ENCODE results near the gene LTBP2. TPM values are rescaled to one million over a fixed set of nuclear protein-coding genes. Genes with fewer than 3 reads are reported as not detected.
A peak's percentile ranks its signal among the peaks of the same experiment; 100 is the strongest.

LTBP2 gene
- total RNA-seq, 1 donor = 493 TPM

DNA sequence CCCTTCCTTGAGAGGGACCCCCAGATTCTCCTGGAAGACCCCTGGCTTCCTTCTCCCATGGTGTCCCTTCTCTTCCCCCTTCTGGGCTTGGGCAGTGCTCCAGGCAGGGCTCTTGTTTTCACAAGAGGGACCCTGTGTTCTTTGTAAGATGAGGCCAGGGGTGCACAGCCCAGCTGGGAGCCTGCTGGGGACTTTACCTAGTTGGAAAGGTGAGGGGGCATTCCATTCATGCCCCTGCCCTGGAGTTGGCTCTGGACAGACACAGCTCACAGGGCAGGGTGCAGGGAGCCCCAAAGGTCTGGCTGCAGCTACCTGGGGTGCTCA is 87.3 kb downstream of the LTBP2 start:
- TF ChIP-seq, protein P1, sequence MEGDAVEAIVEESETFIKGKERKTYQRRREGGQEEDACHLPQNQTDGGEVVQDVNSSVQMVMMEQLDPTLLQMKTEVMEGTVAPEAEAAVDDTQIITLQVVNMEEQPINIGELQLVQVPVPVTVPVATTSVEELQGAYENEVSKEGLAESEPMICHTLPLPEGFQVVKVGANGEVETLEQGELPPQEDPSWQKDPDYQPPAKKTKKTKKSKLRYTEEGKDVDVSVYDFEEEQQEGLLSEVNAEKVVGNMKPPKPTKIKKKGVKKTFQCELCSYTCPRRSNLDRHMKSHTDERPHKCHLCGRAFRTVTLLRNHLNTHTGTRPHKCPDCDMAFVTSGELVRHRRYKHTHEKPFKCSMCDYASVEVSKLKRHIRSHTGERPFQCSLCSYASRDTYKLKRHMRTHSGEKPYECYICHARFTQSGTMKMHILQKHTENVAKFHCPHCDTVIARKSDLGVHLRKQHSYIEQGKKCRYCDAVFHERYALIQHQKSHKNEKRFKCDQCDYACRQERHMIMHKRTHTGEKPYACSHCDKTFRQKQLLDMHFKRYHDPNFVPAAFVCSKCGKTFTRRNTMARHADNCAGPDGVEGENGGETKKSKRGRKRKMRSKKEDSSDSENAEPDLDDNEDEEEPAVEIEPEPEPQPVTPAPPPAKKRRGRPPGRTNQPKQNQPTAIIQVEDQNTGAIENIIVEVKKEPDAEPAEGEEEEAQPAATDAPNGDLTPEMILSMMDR (IDR thresholded peaks at IDR 0.05; ENCODE audit: extremely low read depth, low read depth, low read length) = no peak
- H4K20me1 ChIP-seq (ENCODE audit: insufficient read depth, low read length) = no peaks in the 10 kb centered on the region
- H3K4me3 ChIP-seq (ENCODE audit: insufficient read depth, low read length) = no peak overlapping the region
- H2AFZ ChIP-seq (ENCODE audit: low read length) = no peak overlapping the region
- H3K4me1 ChIP-seq (ENCODE audit: insufficient read depth, low read length) = peaks cover 16% of the 10 kb centered on the region
- H3K36me3 ChIP-seq (ENCODE audit: insufficient read depth, low read length) = peaks cover 86% of the 10 kb centered on the region
- H3K27me3 ChIP-seq (ENCODE audit: insufficient read depth, low read length) = no peaks in the 10 kb centered on the region
- DNase-seq (ENCODE audit: insufficient read length, low spot score, missing footprints) = no peak
- peak overlapping the region; percentile 53 for H3K27ac ChIP-seq (ENCODE audit: low read depth, low read length)
- H3K79me2 ChIP-seq (ENCODE audit: insufficient read depth, low read length) = no peaks in the 10 kb centered on the region
- no peak overlapping the region for H3K4me2 ChIP-seq (ENCODE audit: insufficient read depth, low read length)
- H3K9me3 ChIP-seq (ENCODE audit: low read depth, low read length) = no peaks in the 10 kb centered on the region

- peak; percentile 91 for DNase-seq (ENCODE audit: insufficient read length, low spot score, missing footprints)
- H3K4me2 ChIP-seq (ENCODE audit: insufficient read depth, low read length) = no peak overlapping the region
Measured at GRCh38 chr14:74524076-74524811, 87.8 kb downstream of the LTBP2 start.

DNA sequence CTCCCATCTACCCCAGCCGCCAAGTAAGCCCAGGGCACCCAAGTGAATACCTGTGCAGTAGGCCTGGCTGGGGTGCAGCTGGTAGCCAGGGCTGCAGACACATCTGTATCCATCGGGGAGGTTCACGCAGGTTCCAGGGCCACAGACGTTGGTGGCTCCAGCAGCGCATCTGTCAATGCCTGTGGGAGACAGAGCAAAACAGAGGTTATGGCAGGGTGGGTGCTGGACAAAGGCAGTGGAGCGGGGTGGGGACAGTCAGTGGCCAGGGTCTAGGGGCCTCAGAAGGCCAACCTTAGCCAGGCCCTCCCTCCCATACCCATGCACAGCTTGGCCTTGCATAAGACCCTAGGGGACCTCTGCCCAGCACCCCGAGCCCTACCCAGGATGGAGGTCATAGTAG is 89.3 kb downstream of the LTBP2 start:
- DNase-seq (ENCODE audit: insufficient read length, low spot score, missing footprints) = no peak
- no peaks in the 10 kb centered on the region for H3K79me2 ChIP-seq (ENCODE audit: insufficient read depth, low read length)
- no peak overlapping the region for H3K27ac ChIP-seq (ENCODE audit: low read depth, low read length)
- no peak overlapping the region for H3K4me3 ChIP-seq (ENCODE audit: insufficient read depth, low read length)
- H4K20me1 ChIP-seq (ENCODE audit: insufficient read depth, low read length) = no peaks in the 10 kb centered on the region
- peaks cover 16% of the 10 kb centered on the region for H3K4me1 ChIP-seq (ENCODE audit: insufficient read depth, low read length)
- peaks cover 85% of the 10 kb centered on the region for H3K36me3 ChIP-seq (ENCODE audit: insufficient read depth, low read length)
- no peaks in the 10 kb centered on the region for H3K27me3 ChIP-seq (ENCODE audit: insufficient read depth, low read length)
- no peak overlapping the region for H2AFZ ChIP-seq (ENCODE audit: low read length)
- H3K9me3 ChIP-seq (ENCODE audit: low read depth, low read length) = no peaks in the 10 kb centered on the region
- no peak overlapping the region for H3K4me2 ChIP-seq (ENCODE audit: insufficient read depth, low read length)
- TF ChIP-seq, protein P1 (IDR thresholded peaks at IDR 0.05; ENCODE audit: extremely low read depth, low read depth, low read length) = no peak

More at GRCh38 chr14:74524076-74524811, 87.8 kb downstream of the LTBP2 start:
- Histone ChIP-seq H3K9me3 (ENCODE audit: low read depth, low read length) (no peaks in the 10 kb centered on the region), H3K4me1 (ENCODE audit: insufficient read depth, low read length) (peaks cover 16% of the 10 kb centered on the region), H4K20me1 (ENCODE audit: insufficient read depth, low read length) (no peaks in the 10 kb centered on the region), H3K4me3 (ENCODE audit: insufficient read depth, low read length) (no peak overlapping the region), H3K27ac (ENCODE audit: low read depth, low read length) (peak overlapping the region; percentile 53), H3K79me2 (ENCODE audit: insufficient read depth, low read length) (no peaks in the 10 kb centered on the region), H2AFZ (ENCODE audit: low read length) (no peak overlapping the region), H3K36me3 (ENCODE audit: insufficient read depth, low read length) (peaks cover 85% of the 10 kb centered on the region), H3K27me3 (ENCODE audit: insufficient read depth, low read length) (no peaks in the 10 kb centered on the region)
- TF ChIP-seq, protein P1 (IDR thresholded peaks at IDR 0.05; ENCODE audit: extremely low read depth, low read depth, low read length) = no peak

- Histone ChIP-seq H3K79me2 (ENCODE audit: insufficient read depth, low read length) (no peaks in the 10 kb centered on the region), H3K27me3 (ENCODE audit: insufficient read depth, low read length) (no peaks in the 10 kb centered on the region), H3K4me1 (ENCODE audit: insufficient read depth, low read length) (peaks cover 16% of the 10 kb centered on the region), H3K4me2 (ENCODE audit: insufficient read depth, low read length) (no peak overlapping the region), H4K20me1 (ENCODE audit: insufficient read depth, low read length) (no peaks in the 10 kb centered on the region), H3K9me3 (ENCODE audit: low read depth, low read length) (no peaks in the 10 kb centered on the region), H3K4me3 (ENCODE audit: insufficient read depth, low read length) (no peak overlapping the region), H2AFZ (ENCODE audit: low read length) (no peak overlapping the region), H3K36me3 (ENCODE audit: insufficient read depth, low read length) (peaks cover 85% of the 10 kb centered on the region), H3K27ac (ENCODE audit: low read depth, low read length) (no peak overlapping the region)
- peak; percentile 5 for DNase-seq (ENCODE audit: insufficient read length, low spot score, missing footprints)
- TF ChIP-seq, protein P1 (IDR thresholded peaks at IDR 0.05; ENCODE audit: extremely low read depth, low read depth, low read length) = no peak
Measured at GRCh38 chr14:74521756-74522155, 90.3 kb downstream of the LTBP2 start.

Measured in osteoblast (primary cell).